Measurements from ENCODE around the gene TRABD2A.
"Not testable (repeated sequence)": the region's sequence is repeated elsewhere in the genome, so short reads cannot be mapped to it uniquely, and the experiment has no call there.

DNA sequence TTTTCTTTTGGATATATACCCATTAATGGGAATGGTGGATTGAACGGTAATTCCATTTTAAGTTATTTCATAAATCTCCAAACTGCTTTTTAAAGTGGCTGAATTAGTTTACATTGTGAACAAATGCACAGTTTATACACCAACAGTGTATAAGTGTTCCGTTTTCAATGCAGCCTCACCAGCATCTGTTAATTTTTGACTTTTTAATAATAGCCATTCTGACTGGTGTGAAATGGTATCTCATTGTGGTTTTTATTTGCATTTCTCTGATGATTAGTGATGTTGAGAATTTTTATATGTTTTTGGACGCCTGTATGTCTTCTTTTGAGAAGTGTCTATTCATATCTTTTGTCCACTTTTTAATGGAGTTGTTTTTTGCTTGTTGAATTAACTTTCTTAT, 107.3 kb downstream of the TRABD2A start:
- not testable (repeated sequence) for TF ChIP-seq POLR2A (IDR thresholded peaks at IDR 0.05; ENCODE audit: low read length); GATA1 (IDR thresholded peaks at IDR 0.05; ENCODE audit: low read depth, low read length)
